PFSK-1 (cell line): ENCODE data around the gene STARD7.

Experiments used
- FOXP2 ChIP-seq: optimal IDR thresholded peaks from 2 replicates; pipeline ENCODE3; 2011; ENCODE audit warnings: borderline replicate concordance, control low read depth, inconsistent platforms; ENCODE audit not compliant: insufficient read depth; ENCODE audit errors: extremely low read length, extremely low read depth
- POLR2AphosphoS5 ChIP-seq: IDR thresholded peaks from 2 replicates; pipeline ENCODE4 v1.6.1; 2012; ENCODE audit warnings: low read depth, mild to moderate bottlenecking, control low read depth, low read length, moderate library complexity
- SIN3A ChIP-seq: IDR thresholded peaks from 2 replicates; pipeline ENCODE4 v1.6.1; 2012; ENCODE audit warnings: mild to moderate bottlenecking, low read length, moderate library complexity, borderline replicate concordance; ENCODE audit not compliant: insufficient read depth
- TAF1 ChIP-seq: IDR thresholded peaks from 2 replicates; pipeline ENCODE4 v1.6.1; 2012; ENCODE audit warnings: low read length, control low read depth, borderline replicate concordance; ENCODE audit not compliant: insufficient read depth
- TF ChIP-seq, protein P1 (sequence below), 2 experiments: IDR thresholded peaks; 2 replicates each; pipeline versions ENCODE4 v1.6.1 to v1.8.0; 2011 to 2012; ENCODE audit warnings: low read depth in 2 of 2, low read length in 2 of 2, control low read depth in 1 of 2, inconsistent platforms in 1 of 2, mild to moderate bottlenecking in 1 of 2, moderate library complexity in 1 of 2; ENCODE audit not compliant: insufficient read depth in 1 of 2

Gene STARD7

DNA sequence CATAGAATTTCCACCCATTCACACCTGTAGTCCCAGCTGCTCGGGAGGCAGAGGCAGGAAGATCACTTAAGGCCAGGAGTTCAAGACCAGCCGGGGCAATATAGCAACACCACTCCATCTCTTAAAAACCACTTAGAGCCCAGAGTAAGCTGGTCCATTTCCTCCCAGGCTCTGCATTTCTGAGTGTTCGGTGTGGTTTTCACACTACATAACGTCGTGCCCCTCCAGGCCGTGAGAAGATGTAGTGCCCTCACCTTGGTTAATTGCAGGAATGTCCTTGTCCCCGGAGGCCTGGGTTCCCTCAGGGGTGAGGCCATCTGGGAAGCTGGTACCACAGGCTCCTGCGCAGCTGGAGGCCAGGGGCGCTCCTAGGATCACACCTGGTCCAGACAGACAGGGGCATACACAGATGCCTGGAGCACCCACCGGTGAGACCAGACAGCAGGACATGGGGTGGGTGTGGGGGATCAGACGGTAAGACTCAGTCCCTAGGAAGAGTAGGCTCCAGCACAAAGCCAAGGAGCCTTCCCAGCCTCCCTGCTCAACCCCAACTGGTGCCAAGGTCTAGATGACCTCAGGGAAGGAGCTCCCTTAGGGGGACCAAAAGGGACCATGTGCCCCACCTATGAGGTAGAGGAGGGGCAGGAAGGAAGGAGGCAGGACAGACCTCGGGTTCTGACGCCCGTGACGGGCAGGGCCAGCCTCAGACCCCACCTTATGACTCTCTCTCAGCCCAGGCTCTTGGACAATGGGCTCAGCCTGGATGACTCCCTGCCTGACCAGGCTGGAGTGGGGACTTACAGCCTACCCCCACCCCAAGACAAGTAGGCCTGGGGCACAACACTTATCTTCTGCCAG, 71.1 kb downstream of the STARD7 start:
- TF ChIP-seq TAF1 (no peak), POLR2AphosphoS5 (no peak), FOXP2 (no peak), SIN3A (no peak)
- TF ChIP-seq, protein P1, sequence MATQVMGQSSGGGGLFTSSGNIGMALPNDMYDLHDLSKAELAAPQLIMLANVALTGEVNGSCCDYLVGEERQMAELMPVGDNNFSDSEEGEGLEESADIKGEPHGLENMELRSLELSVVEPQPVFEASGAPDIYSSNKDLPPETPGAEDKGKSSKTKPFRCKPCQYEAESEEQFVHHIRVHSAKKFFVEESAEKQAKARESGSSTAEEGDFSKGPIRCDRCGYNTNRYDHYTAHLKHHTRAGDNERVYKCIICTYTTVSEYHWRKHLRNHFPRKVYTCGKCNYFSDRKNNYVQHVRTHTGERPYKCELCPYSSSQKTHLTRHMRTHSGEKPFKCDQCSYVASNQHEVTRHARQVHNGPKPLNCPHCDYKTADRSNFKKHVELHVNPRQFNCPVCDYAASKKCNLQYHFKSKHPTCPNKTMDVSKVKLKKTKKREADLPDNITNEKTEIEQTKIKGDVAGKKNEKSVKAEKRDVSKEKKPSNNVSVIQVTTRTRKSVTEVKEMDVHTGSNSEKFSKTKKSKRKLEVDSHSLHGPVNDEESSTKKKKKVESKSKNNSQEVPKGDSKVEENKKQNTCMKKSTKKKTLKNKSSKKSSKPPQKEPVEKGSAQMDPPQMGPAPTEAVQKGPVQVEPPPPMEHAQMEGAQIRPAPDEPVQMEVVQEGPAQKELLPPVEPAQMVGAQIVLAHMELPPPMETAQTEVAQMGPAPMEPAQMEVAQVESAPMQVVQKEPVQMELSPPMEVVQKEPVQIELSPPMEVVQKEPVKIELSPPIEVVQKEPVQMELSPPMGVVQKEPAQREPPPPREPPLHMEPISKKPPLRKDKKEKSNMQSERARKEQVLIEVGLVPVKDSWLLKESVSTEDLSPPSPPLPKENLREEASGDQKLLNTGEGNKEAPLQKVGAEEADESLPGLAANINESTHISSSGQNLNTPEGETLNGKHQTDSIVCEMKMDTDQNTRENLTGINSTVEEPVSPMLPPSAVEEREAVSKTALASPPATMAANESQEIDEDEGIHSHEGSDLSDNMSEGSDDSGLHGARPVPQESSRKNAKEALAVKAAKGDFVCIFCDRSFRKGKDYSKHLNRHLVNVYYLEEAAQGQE (IDR thresholded peaks at IDR 0.05; ENCODE audit: insufficient read depth in 1 of 2, low read depth in 2 of 2, low read length in 2 of 2), result no peak

DNA sequence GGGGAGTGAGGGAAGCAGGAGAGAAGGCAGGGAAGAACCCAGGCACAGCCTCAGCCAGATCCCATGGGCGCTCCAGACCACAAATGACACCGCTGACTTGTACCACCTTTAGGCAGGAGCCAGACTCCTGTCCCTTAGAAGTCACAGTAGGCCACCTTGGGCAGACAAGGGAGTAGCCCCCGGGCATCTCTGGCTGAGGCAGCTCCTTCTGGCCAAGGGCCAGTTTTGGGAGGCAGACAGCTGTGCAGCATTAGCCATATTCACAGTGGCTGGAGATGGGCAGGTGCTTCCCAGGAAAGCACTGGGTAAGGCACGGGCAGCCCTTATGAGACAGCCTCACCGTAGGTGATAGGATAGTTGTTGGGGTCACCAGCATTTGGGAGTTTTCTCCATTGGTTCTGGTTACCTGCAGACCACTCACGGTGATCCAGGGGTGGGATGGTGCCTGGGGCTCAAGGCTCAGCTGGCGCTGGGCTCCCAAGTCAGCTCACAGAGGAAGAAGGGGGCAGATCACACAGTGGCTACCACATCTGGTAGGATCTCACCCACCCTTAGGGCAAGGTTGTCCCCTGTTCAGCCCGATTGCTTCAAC, 72.4 kb downstream of the STARD7 start:
- TF ChIP-seq FOXP2, result no peak
- TF ChIP-seq POLR2AphosphoS5, result no peak
- no peak for TF ChIP-seq TAF1
- TF ChIP-seq, protein P1 (IDR thresholded peaks at IDR 0.05; ENCODE audit: insufficient read depth in 1 of 2, low read depth in 2 of 2, low read length in 2 of 2), result no peak
- no peak for TF ChIP-seq SIN3A

DNA sequence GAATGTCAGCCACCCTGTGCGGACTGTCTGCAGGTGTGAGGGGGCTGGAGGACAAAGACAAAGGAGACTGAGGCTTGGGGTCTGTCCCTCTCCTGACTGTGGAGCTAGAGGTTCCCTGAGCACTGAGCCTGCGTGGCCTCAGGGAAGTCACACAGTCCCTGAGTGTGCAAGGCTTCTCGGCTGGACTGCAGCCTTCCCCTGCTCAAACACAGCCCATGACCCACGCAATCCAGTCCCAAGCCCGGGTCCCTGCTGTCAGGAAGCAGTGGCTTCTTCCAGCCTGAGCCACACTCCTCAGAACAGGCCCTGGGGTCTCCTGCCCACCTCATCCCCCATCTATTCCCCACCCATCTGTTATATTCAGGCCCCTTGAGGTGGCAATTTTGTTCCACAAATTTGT, 73.0 kb downstream of the STARD7 start:
- TF ChIP-seq TAF1, result no peak
- TF ChIP-seq FOXP2, result no peak
- no peak for TF ChIP-seq POLR2AphosphoS5
- TF ChIP-seq SIN3A, result no peak
- TF ChIP-seq, protein P1 (IDR thresholded peaks at IDR 0.05; ENCODE audit: insufficient read depth in 1 of 2, low read depth in 2 of 2, low read length in 2 of 2), result no peak

DNA sequence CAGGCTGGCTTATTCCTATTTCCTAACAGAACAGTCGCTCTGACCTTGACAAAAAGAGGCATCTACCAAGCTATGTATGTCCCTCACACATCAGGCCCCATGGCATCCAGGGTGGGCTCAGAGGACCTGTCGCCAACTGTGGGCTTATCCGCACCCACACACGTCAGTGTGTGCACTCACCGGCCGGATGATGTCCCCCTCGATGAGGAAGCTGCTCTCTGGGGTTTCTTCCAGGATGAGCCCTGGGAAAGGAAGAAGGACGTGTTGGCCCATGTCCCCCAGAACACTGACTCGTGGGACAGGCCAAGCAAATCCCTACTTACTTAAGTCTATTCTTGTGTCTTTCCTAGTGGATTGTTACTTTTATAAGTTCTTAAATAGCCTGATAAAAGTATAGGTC, 73.5 kb downstream of the STARD7 start:
- TF ChIP-seq FOXP2, result no peak
- TF ChIP-seq, protein P1 (IDR thresholded peaks at IDR 0.05; ENCODE audit: insufficient read depth in 1 of 2, low read depth in 2 of 2, low read length in 2 of 2), result no peak
- TF ChIP-seq TAF1, result no peak
- TF ChIP-seq POLR2AphosphoS5, result no peak
- no peak for TF ChIP-seq SIN3A
